Activated gamma-delta T cell treated with anti-CD3 and anti-CD28 coated beads, Interleukin-2, amount 50 U/mL, for 16 hours (primary cell): Measurements from ENCODE around the gene MYO1D.
A peak's percentile ranks its signal among the peaks of the same experiment; 100 is the strongest.

ENCODE experiments used
- DNase-seq: peaks from one replicate; pipeline ENCODE4 v3.0.0-alpha.2; 2020; ENCODE audit warnings: low read depth

MYO1D gene

GRCh38 chr17:32488177-32488542, 388.8 kb downstream of the MYO1D start:
- DNase-seq: no peak

GRCh38 chr17:32487473-32488176, 389.3 kb downstream of the MYO1D start:
- DNase-seq: no peak

GRCh38 chr17:32486701-32487472, 390.0 kb downstream of the MYO1D start, which contains the start of gene CDK5R1:
Gene CDK5R1 (plus strand): TSS chr17:32486993. CDS start chr17:32487621, 628 bp downstream.
- DNase-seq: peak; percentile 49

DNA sequence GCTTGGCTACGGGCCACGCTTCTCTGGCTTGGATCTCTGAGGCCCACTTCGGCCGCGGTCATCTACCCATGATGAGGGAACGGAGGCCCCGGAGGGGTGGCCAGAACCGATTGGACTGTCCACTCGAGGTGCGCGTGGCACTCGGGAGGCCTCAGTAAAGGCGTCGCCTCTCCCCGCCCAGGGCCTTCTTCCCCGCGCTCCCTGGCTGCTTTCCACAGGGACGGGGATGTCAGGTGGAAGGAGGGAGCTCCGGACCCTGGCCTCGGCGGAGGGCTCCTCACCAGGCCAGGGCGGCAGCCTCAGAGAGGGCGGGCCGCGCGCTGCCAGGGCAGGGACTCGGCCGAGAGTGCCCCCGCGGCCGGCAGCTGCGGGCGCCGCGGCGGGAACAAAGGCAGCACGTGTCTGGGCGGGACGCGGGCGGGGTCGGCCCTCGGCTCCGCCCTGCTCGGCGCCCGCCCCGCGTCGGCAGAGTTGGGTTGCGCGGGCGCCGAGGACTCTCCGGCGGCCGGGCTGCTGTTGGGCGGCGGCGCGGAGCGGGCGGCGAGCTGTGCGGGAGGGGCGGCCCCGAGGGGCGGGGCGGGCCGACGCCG, 390.7 kb downstream of the MYO1D start:
- peak; percentile 47 for DNase-seq

DNA sequence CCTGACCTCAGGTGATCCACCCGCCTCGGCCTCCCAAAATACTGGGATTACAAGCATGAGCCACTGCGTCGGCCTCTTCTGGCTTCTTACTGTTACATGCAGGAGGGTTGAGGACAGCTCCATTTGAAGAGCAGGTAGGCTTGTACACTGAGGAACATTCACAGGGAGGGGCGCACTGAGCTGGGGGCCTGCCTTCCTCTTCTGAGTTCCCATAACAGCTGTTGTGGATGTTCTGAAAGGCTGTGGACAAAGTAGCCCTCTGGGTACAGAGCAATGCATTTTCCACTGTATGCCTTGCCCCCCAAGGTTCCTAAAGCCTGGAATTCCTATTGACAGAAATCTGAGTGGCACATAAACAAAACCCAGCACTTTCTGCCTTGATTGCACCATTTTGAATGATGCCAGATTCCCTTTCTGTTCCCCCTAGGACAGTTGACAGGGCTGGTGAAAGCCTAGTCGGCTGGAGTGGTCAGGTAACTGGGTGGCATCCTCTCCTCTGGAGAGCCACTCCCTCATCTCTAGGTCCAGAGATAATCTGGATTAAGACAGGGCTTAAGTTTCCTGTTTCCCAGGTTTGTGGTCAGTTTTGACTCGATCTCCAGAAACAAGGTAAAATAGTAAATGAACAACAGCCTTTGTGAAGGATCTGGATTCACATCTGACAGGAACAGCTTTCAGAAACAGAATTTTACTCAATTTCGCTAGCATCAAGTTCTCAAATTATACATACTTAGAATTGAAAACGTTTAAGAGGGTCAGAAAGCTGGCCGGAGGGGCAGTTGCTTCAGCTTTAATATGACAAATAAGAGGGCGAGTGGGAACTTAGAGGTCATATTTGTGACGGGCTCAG, 391.4 kb downstream of the MYO1D start:
- DNase-seq: no peak

DNA sequence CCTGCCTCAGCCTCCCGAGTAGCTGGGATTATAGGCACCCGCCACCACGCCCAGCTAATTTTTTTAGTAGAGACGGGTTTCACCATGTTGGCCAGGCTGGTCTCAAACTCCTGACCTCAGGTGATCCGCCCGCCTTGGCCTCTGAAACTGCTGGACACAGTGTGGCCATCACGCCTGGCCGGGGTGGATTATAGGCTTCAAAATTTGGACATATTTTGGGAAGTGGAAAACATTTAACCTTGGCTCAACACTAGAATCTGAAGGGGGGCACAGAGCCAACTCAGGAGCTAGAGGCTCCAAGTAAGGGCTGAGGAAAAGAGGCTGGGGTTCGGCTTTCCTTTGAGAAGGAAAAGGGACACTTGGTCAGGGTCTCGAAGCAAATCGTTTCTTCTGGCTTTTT, 392.3 kb downstream of the MYO1D start:
- no peak for DNase-seq

DNA sequence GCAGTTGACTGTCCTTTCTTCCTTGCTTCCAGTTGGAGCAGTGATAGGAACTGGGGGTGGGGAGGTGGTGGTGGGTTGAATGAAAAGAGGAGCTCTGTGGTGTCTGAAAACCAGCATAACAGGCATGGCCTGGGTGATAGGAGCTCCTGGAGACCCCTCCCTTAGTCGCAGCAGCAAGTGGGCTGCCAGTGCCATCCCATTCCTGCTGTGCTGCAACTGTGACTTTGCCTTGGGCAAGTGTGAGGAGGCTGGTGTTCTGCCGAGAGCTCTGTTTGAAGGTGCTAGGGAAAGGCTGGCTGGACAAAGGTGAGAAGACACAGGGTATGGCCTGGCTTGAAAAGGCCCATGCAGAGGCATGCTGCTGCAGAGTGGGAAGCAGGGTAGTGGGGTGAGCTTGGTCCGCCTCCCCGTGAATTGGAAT, 392.9 kb downstream of the MYO1D start:
- DNase-seq: no peak

DNA sequence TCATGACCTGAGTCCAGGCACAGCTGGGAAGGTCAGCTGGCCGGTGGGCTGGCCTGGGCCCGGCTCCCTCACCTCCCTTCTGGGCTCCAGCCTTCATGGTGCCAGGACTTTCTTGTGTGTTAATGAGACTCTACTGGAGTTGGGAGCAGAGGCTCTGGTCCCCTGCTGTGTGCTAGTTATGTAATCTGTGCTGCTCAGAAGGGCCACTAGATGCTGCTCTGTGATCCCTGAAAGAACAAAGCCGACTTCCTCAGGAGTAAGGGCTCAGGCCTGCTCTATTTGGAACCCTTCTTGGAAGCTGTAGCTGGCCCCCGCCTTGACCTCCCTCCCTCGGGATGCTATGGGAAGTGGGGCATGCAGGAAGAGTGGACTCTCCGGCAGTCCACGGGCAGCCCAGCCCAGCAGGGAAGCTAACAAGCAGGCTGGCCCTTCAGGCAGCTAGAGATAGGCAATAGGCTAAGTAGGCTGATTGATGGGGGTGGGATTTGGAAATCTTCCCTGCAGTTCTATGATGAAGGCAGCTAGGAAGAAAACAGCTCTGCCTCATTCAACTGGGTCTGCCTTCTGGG, 393.4 kb downstream of the MYO1D start:
- DNase-seq: no peak

GRCh38 chr17:32482568-32483320, 394.2 kb downstream of the MYO1D start:
- DNase-seq: no peak

DNA sequence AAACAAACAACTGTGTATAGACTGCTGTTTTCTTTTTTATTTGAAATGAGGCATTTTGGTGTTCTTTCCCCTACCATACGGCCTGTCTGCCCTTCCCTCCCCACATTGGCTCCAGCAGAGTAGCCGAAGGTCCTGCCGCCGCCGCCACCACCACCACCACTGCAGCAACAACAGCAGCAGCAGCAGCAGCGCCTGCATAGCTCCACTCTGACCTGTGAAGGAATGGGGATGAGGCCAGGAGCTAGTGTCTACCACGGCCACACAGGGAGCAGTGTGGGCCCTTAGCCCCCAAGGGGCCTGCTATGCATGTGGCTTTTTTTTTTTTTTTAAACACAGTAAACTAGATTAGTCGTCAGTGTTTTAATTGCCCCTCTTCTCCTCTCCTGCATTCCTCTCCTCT, 395.7 kb downstream of the MYO1D start:
- no peak for DNase-seq

GRCh38 chr17:32479074-32479617, 397.8 kb downstream of the MYO1D start:
- no peak for DNase-seq

DNA sequence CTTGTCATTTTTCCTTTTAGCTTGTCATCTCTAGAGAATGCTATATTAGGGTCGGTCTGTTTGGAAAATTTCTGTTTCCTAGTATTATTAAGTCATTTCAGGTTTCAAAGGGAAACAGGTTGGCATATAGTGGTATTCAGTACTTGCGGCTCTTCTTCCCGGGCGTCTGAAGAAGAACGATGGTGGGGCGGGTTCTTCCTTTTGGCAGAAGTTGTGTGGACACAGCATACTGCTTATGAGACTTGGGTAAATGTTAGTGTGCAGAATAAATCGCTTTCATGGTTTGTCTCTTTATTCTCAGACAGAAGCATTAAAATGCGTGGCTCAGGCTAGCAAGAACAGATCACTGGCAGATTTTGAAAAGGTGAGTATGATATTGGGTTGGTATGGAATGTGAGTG, 399.7 kb downstream of the MYO1D start:
- no peak for DNase-seq

DNA sequence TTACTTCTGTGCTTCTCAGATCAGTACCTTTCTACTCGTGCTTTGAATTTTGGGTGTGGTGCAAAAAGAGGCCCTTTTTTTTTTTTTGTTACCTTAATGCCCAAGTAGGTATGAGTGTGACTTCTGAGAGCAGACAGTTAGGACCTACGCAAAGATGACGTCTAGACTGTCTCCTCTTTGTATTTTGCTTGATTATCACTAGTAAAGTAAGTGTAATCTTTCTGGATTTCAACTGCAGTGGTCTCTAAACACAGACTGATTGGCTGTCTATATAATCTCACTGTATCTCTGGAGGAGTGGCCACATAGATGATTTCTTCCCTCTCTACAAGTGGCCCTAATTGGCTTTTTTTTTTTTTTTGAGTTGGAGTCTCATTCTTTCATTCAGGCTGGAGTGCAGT, 401.7 kb downstream of the MYO1D start:
- no peak for DNase-seq

- no peak for DNase-seq
These were observed 405.3 kb downstream of the MYO1D start for GRCh38 chr17:32471652-32472051.

DNA sequence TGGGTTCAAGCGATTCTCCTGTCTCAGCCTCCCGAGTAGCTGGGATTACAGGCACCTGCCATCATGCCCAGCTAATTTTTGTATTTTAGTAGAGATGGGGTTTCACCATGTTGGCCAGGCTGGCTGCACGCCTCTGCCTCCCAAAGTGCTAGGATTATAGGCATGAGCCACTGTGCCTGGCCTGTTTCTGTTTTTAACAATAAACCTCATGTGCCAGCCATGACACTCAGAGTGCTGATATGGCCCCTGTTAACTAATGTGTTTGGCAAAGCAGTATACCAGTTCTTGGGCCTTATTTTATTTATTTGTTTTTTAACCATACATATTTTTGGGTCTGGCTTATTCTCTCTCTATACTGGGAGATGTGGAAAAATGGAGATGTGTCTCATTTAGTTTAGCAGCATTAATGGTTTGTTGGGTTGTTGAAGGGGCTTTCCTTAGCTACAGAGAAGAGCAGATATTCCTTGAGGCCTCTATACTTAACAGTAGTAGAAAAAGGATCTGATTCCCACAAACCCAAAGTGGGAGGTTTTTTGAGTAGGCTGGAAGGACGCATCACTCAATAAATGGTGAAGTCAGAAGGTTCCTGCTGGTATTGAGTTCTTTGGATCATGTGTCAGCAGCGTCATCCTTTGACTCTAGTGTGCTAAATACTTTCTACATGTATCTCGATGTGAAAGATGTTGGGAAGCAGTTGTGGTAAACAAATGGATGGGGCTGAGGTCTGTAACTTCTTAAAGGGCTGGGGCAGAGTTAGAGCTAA, 406.3 kb downstream of the MYO1D start:
- DNase-seq: no peak

DNA sequence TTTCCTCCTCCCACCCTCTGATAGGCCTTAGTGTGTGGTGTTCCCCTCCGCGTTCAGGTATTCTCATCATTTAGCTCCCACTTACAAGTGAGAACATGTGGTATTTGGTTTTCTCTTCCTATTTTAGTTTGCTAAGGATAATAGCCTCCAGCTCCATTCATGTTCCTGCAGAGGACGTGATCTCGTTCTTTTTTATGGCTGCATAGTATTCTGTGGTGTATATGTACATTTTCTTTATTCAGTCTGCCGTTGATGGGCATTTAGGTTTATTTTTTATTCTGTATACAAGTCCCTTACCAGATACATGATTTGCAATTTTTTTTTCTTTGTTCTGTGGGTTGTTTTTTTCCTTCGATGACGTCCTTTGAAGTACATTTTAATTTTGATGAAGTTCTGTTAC, 409.0 kb downstream of the MYO1D start:
- DNase-seq: no peak

DNA sequence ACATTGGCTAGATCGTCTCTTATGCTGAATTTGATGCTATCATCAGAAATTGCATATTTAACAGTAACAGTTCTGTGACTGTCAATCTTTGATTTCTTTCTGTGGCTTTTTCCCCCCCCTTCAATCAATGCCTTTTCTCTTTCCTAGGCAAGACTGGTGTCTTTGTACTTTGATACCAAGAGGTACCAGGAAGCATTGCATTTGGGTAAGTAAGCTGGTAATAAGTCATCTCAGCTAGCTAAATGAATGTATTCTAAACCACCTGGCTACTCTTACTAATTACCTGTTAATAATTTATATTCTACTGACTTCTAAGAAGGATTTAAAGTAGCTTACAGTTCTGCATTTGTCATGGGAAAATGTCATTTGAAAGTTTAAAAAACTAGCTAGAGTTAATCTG, 412.6 kb downstream of the MYO1D start:
- no peak for DNase-seq

- no peak for DNase-seq
These were observed 413.6 kb downstream of the MYO1D start for GRCh38 chr17:32463304-32463703.

DNA sequence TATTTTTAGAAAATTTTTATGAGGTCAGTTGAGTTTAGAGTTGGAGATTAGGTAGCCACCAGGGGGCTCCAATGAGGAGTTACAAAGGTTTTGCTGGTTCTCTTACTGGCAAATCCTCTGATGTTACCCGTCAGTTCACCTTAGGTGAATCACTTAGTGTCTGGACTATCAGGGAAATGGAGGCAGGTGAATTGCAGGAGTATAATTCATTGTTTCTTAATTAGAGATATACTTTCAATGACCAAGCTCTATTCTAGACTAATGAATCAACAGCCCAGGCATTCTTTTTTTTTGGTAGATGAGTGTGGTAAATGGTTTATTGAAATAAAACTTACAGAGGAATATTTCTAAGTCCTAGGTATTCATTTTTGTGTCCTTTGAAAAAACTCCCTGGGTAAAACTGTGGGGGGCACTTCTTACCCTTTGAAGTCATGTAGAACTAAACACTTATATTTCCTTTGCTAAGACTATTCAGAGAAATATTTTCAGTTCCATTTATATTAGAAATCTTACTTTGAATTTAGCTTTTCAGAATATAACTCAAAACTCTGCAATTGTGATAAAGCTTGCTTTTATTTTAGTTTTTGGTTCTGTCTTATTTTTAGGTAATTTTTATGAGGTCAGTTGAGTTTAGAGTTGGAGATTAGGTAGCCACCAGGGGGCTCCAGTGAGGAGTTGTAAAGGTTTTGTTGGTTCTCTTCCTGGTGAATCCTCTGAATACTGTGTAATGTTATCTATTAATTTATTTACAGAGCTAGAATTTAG, 414.9 kb downstream of the MYO1D start:
- peak; percentile 49 for DNase-seq
